DMS 273 treated with DMSO at 0.1 percent for 48 hours (cell line): ENCODE results near the gene PTPN1.

Source experiments
- DNase-seq: peaks from one replicate; lab custom pipeline; 2025; lab: John Stamatoyannopoulos, UW

PTPN1 gene

DNA sequence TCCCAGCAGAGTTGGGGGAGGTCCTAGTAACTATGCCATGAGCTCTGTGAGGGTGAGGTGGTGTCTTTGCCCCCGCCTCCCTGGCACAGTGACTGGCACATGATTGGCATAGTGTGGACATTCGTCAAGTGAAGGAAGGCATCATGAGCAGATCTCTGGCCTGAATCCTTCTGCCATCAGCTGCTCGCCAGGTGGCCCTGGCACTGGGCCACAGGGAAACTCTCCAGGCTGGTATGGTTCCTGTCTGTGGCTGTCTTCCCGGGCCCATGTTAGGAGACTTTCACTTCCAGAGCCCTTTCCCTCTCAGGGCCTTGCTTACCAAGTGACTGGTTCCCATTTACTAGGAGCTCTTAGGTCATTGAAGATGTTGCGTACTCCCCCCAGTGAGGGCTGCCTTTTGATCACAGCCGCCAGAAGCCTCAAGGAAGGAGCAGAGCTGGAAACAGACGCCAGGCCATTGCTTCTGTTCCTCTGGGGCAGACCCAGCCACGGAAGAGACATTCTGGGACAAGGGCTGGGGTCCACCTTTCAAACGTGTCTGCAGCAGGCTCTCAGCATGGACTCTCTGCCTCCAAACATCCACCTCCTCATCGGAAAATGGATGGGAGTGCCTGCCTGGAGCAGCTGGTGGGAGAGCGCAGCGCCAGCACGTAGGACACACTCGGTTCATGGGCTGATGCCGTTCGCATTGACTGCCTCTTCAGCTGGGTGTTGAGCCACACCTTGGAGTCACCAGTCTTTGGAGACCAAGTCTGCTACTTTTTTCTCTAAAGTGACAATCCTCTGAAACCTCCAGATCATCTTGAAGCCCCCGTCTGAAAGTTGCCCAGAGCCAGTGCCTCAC is 67.2 kb downstream of the PTPN1 start:
- no peak for DNase-seq

DNA sequence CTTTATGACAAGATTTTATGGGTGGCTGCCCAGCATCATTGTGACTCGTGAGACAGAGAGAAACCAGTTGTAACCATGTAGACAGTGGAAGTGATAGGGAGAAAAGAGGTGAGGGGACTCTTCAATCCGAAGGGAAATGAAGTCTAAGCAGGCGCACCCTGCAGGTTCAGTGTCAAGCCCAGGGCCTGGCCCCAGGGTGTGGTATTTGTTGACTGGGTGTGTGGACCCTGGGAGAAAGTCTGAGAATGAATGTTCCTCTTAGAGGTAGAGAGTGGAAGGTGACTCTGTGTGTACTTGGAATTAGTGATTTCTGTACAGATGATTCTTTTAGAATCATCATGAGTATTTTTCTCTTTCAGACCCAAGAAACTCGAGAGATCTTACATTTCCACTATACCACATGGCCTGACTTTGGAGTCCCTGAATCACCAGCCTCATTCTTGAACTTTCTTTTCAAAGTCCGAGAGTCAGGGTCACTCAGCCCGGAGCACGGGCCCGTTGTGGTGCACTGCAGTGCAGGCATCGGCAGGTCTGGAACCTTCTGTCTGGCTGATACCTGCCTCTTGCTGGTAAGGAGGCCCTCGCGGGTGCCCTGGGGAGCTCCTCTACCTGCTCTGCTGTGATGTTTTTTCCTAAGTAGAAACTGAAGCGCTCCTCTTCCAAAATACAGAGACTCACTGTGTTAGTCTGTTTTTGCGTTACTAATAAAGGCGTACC is 68.0 kb downstream of the PTPN1 start:
- no peak for DNase-seq

DNA sequence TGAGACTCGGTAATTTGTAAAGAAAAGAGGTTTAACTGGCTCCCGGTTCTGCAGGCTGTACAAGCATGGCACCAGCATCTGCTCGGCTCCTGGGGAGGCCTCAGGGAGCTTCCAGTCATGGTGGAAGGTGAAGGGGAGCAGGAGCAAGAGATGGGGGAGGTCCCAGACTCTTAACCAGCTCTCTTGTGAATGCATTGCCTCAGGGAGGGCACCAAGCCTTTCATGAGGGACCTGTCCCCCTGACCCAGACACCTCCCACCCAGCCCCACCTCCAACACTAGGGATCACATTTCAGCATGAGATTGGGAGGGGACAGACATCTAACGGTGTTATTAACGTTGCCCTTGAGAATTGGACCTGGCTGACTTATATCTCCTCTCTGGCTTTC is 68.6 kb downstream of the PTPN1 start:
- no peak for DNase-seq

DNA sequence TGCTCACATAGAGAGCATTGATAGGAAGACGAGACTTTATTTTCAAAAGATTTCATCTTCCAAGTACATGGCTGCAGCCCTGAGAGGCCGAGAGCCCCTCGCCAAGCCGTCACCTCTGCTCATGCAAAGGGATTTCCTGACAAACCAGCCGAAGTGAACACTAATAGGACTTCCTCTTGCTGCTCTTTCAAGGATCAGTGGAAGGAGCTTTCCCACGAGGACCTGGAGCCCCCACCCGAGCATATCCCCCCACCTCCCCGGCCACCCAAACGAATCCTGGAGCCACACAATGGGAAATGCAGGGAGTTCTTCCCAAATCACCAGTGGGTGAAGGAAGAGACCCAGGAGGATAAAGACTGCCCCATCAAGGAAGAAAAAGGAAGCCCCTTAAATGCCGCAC is 69.3 kb downstream of the PTPN1 start:
- no peak for DNase-seq

DNA sequence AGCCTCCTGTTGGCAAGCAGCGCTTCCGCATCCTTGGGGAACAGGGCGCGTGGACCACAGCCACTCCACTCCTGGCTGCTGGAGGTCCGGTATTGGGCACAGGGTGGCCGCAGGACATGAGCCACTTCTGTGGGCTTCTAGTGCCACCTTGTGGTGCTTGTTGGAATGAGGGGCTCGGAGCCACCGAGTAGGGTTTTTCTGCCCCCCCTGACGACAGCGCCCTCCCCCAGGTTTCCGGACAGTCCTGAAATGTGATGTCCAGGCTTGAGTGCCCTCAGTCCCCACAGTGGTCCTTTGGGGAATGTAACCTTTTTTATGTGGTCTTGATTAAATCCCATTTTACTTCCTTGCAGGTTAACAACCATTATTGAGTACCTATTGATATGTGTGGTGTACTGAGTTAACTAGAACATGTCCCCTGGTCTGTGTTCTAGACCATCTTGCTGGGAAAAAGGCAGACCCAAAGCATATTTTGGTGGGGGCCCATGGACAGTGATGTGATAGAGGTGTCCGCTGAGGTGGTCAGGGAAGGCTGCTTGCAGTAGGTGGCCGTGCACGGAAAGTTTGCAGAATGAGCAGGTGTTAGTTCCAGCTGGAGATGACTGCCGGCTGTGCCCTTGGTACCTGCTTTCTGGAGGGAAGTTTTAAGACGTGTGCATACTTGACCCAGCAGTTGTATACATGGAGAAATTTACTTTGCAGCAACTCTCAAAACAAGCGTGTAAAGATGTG is 70.0 kb downstream of the PTPN1 start:
- no peak for DNase-seq

DNA sequence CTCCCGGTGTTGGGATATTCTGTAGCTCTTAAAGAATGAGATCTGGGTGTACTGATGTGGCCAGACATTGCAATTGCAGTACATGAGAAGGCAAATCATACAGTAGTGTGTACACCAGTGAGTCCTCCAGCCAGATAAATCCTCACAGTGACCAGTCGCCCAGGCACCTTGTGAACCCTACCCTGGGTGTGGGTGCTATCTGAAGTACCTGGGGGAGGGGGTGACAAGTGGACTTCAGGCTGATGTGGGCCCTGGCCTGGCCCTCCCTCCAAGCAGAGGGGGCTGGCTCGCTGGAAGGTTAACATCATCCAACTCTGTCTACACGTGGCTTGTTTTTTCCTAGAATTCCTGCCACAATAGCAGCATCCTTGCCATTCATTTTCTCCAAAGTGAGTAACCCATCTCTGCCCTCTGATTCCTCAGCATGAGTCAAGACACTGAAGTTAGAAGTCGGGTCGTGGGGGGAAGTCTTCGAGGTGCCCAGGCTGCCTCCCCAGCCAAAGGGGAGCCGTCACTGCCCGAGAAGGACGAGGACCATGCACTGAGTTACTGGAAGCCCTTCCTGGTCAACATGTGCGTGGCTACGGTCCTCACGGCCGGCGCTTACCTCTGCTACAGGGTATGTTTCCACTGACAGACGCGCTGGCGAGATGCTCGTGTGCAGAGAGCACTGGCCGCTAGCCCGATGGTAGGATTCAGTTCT is 70.8 kb downstream of the PTPN1 start:
- DNase-seq, result no peak

DNA sequence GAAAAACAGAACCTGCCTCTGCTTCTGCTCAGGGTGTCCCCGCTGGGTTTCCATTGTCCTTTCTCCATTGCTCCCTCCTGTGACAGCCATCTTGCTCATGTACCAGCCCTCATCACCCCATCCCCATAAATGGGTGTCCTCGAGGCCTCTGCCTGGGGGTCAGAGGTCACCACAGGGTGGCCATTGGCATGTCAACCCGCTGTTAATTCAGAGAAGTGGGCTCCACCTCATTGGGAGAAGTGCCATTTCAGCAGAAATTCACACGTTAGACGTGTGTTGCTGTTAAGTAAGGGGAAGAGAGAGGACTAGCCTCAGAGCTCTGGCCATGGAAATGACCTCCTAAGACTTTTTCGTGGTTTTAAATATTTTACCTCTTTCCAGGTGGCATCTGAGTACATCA is 71.9 kb downstream of the PTPN1 start:
- no peak for DNase-seq

DNA sequence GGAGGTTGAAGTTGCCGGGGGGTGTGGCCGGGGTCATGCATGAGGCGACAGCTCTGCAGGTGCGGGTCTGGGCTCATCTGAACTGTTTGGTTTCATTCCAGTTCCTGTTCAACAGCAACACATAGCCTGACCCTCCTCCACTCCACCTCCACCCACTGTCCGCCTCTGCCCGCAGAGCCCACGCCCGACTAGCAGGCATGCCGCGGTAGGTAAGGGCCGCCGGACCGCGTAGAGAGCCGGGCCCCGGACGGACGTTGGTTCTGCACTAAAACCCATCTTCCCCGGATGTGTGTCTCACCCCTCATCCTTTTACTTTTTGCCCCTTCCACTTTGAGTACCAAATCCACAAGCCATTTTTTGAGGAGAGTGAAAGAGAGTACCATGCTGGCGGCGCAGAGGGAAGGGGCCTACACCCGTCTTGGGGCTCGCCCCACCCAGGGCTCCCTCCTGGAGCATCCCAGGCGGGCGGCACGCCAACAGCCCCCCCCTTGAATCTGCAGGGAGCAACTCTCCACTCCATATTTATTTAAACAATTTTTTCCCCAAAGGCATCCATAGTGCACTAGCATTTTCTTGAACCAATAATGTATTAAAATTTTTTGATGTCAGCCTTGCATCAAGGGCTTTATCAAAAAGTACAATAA is 72.5 kb downstream of the PTPN1 start:
- DNase-seq, result no peak

DNA sequence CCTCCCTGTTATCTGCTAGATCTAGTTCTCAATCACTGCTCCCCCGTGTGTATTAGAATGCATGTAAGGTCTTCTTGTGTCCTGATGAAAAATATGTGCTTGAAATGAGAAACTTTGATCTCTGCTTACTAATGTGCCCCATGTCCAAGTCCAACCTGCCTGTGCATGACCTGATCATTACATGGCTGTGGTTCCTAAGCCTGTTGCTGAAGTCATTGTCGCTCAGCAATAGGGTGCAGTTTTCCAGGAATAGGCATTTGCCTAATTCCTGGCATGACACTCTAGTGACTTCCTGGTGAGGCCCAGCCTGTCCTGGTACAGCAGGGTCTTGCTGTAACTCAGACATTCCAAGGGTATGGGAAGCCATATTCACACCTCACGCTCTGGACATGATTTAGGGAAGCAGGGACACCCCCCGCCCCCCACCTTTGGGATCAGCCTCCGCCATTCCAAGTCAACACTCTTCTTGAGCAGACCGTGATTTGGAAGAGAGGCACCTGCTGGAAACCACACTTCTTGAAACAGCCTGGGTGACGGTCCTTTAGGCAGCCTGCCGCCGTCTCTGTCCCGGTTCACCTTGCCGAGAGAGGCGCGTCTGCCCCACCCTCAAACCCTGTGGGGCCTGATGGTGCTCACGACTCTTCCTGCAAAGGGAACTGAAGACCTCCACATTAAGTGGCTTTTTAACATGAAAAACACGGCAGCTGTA is 73.4 kb downstream of the PTPN1 start:
- DNase-seq, result no peak

DNA sequence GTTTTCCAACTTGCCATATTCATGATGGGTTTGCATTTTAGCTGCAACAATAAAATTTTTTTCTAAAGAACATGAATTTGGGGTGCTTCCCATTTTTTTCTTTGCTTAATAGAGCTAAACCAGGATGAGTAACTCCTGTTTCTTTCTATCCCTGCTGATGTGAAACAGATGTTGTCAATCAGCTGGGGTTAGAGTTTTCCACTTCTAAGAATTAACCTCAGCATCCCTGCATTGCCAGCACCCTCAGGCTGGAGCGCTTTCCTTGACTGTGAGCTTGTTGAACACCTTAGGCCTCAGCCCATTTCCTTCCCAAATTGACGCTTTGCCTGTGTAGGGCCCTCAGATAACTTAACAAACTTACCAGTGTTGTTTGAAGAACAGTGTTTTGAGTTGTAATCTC is 74.5 kb downstream of the PTPN1 start:
- no peak for DNase-seq

DNA sequence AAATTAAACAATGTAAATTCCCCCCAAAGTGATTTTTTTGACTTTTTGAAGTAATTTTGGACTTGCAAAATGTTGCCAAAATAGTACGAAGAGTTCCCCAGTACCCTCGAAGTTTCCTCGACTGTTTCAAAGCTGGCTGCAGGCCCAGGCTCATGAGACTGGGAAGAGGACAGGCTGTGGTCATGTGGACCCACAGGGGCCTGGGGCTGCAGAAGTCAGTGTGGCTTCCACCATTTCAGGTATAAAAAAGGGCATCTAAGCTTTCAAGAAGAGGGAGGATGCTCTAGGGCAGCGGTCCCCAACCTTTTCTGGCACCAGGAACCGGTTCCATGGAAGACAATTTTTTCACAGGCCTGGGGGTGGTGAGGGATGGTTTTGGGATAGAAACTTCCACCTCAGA is 75.0 kb downstream of the PTPN1 start:
- no peak for DNase-seq

DNA sequence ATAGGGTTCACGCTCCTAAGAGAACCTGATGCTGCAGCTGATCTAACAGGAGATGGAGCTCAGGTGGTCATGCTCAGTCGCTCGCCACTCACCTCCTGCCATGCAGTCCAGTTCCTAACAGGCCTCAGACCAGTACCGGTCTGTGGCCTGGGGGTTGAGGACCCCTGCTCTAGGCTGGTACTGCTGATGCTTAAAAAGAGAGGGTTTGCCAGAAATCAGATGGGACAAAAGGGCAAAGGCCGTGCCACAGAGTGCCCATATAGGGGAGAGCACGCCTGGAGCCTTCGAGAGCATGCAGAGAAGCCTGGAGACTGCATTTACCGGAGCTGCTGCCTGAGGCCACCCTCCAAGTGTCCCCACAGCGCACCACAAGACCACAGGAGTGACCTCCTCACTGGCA is 75.5 kb downstream of the PTPN1 start:
- no peak for DNase-seq

DNA sequence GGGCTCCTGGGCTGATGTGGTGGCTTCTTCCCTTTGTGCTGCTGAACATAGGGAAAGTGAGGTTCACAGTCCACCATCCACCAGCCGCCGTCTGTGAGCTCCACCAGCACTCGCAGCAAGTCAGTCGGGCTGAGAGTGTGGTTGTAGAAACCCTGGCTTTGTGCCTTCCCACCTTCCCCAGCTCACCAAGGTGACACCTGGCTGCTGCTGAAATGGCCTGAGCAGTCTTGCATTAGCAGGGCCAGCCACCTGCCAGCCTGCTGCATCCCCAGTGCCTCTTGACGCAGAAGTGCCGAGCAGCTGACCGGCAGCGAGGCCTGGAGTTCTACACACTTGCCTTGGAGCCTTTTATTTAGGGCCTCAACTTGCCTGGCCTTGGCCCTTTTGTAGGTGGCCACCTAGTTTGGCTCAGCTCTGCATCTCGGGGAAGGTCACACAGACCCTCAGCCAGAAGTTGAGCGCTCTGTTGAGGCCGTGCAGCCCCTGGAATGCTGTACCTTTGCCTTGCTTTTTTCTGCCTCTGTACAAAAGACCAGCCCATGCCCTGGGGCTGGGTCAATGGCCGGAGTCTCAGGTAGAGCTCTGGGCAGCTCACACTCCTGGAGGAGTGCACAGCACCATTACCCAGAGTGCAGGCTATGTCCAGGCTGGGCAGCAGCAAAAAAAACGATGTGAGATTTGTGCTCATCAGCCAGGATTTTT is 76.5 kb downstream of the PTPN1 start:
- DNase-seq, result no peak

DNA sequence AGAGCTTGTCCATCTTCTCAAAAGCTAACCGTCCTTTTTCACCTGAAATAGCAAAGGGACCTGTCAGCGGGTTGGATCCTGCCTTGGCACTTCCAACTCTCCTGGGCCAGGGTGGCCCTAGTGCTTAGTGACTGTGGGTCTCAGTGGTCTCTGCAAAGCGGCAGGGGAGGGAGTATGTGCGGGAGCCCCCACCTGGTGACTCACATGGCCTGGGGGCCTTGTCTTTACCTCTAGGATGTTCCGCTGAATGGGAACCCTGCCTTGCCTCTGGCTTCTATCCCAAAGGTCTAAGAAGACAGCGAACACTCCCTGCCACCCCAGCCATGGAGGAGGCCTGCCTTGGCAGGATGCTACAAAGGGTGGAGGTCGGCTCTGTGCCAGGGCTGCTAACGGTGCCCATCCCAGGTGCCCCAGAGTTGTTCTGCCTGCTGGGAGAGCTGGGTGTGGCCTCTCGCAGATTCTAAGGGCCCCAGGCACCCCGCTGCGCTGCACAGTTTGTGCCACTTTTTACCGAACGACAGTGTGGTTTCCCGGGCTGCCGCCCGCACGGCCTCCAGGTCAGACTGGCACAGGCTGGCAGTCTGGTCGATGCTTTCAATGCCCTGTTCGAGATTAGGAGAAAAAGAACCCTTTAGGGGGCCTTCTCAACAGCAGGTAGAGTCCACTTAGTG is 77.2 kb downstream of the PTPN1 start:
- DNase-seq, result no peak

DNA sequence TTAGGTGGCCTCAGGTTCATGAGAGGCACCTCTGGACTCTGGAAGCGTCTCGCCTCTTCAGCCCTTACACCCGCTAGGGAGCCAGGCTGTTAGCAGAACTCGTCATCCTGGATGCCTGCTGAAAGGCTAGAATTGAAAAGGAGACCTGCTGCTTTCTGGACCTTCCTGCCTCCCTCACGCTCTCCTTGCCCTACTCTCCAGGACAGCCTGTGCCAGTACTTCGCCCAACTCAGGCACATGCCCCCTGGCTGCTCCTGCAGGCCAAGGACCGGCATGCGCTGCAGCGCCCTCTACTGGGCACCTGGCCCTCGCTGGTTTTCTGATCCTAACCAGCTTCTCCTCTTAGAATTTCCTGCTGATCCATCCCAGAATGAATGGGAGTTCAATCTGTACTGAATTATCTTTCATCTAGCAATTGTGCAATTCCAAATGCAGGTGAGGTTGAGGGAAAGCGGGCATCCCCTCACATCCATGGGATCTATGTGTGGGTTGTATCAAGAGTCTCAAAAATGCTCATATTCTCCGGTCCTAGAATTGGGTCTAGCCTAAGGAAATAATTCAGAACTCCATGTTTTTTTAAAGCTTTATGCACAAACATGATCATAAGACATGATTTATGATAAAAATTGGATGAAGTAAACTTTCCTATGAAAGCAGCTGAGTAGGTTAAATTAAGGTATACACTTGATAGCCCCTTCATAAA is 78.0 kb downstream of the PTPN1 start:
- DNase-seq, result no peak

DNA sequence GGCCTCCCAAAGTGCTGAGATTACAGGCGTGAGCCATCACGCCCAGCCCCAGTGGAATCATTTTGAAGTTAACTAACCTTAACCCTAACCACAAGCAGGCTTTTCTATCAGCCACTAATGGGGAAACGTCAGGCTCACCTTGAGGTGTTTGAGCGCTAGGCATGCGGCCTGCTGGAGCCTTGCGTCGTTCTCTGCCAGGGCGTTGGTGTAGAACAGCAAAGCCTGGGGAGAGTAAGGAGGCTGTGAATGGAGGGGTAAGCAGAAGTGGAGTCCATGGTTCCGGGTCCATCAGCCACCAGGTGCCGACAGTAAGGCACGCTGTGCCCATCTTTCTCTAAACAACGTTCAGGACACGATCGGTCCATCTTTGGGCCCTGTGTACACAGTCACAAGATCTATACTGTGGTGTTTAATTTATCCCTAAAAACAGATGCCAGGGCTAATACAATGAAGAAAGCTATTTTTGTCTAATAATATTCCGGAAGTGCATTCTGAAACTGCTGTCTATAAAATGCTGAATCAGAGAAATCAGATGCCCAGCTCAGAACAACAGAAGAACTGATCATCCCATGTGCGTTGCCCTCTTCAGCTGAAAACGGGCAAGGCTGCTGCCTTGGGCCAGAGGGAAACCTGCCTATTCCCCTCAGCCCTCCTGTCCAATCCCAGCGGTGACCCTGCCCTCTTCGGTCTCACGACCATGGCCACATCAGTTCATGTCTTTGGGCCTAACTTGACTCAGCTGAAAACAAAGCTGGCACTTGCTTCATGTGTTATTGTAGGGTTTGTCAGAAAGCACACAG is 79.6 kb downstream of the PTPN1 start:
- DNase-seq, result no peak

DNA sequence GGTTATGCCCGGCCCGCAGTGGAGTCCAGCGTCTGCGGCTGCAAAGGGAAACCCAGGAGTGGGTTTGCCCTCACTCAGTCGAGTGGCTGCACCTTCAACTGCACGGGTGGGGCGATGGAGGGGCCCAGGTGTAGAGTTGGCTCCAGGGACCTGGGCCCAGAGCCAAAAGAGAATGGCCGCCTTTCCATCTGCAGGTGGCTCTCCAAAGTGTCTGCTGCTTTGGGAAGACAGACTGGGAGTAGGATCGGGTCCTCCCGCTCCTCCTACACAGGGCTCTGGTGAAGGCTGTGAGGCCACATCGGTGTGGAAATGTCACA is 80.1 kb downstream of the PTPN1 start:
- no peak for DNase-seq

DNA sequence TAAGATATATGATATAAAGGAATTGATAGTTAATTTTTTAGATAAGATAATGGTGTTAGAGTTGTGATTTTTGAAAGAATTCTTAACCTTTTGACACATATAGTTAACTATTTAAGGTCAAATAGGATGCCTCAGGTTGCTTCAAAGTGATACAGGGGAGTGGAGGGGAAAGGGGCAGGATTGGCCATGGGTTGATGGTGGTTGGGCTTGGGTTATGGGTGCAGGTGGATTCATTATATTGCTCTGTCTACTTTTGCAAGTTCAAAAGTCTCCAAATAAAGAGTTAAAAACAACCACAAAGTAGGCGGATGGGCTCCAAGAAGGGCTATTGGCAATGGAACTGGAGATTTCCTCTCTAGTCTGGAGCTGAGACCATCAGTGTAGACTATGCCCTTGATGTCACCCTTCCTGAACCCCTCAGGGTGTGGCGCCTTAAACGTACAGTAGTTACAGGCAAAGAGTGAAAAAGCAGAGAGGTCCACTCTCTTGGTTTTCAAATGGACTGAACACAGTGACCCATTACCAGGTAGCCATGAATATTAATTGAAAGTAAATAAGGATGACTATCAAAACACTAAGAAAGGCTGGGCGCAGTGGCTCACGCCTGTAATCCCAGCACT is 81.2 kb downstream of the PTPN1 start:
- DNase-seq, result no peak
